Measurements from ENCODE around the gene SLC30A7.
A peak's percentile ranks its signal among the peaks of the same experiment; 100 is the strongest.
"Not testable (repeated sequence)": the region's sequence is repeated elsewhere in the genome, so short reads cannot be mapped to it uniquely, and the experiment has no call there.

The SLC30A7 gene

GRCh38 chr1:100941580-100942216 is 45.8 kb downstream of the SLC30A7 start:
- no peak for DNase-seq

GRCh38 chr1:100942304-100943046 is 46.6 kb downstream of the SLC30A7 start:
- no peak for DNase-seq

- DNase-seq = no peak
These were observed 47.6 kb downstream of the SLC30A7 start for GRCh38 chr1:100943533-100943932.

GRCh38 chr1:100946064-100946463 is 50.2 kb downstream of the SLC30A7 start:
- not testable (repeated sequence) for DNase-seq

- not testable (repeated sequence) for DNase-seq
These were observed 51.9 kb downstream of the SLC30A7 start for GRCh38 chr1:100947816-100948215.

GRCh38 chr1:100948721-100949405 is 53.0 kb downstream of the SLC30A7 start:
- DNase-seq = not testable (repeated sequence)

- DNase-seq = peak; percentile 21
These were observed 53.7 kb downstream of the SLC30A7 start for GRCh38 chr1:100949515-100950158.

- no peak for DNase-seq
These were observed 54.4 kb downstream of the SLC30A7 start for GRCh38 chr1:100950337-100950736.

GRCh38 chr1:100950781-100951180 is 54.9 kb downstream of the SLC30A7 start:
- no peak for DNase-seq

GRCh38 chr1:100952104-100952745 is 56.3 kb downstream of the SLC30A7 start:
- no peak for DNase-seq

- not testable (repeated sequence) for DNase-seq
These were observed 57.1 kb downstream of the SLC30A7 start for GRCh38 chr1:100952970-100953369.

- DNase-seq = no peak
These were observed 58.3 kb downstream of the SLC30A7 start for GRCh38 chr1:100953960-100954730.

GRCh38 chr1:100955322-100955721 is 59.4 kb downstream of the SLC30A7 start:
- no peak for DNase-seq

- no peak for DNase-seq
These were observed 63.7 kb downstream of the SLC30A7 start for GRCh38 chr1:100959502-100960060.

- no peak for DNase-seq
These were observed 64.2 kb downstream of the SLC30A7 start for GRCh38 chr1:100960098-100960497.

GRCh38 chr1:100968621-100969020 is 72.7 kb downstream of the SLC30A7 start:
- no peak for DNase-seq

- DNase-seq = no peak
These were observed 73.4 kb downstream of the SLC30A7 start for GRCh38 chr1:100969327-100969726.

GRCh38 chr1:100971021-100971420 is 75.1 kb downstream of the SLC30A7 start:
- DNase-seq = no peak

- no peak for DNase-seq
These were observed 76.3 kb downstream of the SLC30A7 start for GRCh38 chr1:100972185-100972584.

- no peak for DNase-seq
These were observed 81.0 kb downstream of the SLC30A7 start for GRCh38 chr1:100976936-100977335.

- DNase-seq = no peak
These were observed 83.7 kb downstream of the SLC30A7 start for GRCh38 chr1:100979631-100980030.

GRCh38 chr1:100982793-100983192 is 86.9 kb downstream of the SLC30A7 start:
- no peak for DNase-seq
